ENCODE measurements around the gene CD36. TPM values are rescaled to one million over a fixed set of nuclear protein-coding genes. Genes with fewer than 3 reads are reported as not detected.

The CD36 gene
- total RNA-seq, 2 experiments from 2014 or later, result not detected

DNA sequence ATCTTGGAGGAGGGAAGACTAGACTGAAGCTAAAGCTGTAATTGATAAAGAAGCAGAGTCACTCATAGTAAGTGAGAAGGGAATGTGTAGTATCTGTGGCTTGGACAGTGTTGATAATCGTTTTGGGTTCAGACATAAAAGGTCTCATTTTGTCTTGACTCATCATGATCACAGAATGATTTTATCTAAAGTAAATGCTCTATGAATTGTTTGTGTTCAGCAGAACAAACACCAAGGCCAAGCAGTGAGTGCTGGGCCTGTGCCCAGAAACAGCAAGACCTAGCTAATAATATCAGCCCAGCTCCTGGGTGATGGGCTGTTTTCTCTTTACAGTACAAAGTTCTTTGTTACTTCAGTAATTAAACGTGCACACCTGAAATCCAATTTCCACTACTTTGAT lies 26.7 kb upstream of the CD36 start:
- Mint-ChIP-seq H3K36me3 (ENCODE audit: low read depth) (no peaks in the 10 kb centered on the region), H3K27ac (no peak overlapping the region), H3K27me3 (no peaks in the 10 kb centered on the region), H3K9me3 (peaks cover under 1% of the 10 kb centered on the region), H3K4me3 (no peak overlapping the region), H3K4me1 (no peaks in the 10 kb centered on the region)
- no peak for DNase-seq
- ChIA-PET CTCF (no interaction called here), POLR2A (no interaction called here)

GRCh38 chr7:80612880-80613279 lies 25.6 kb upstream of the CD36 start:
- Mint-ChIP-seq H3K9me3 (peaks cover 2% of the 10 kb centered on the region), H3K36me3 (ENCODE audit: low read depth) (no peaks in the 10 kb centered on the region), H3K4me3 (no peak overlapping the region), H3K27me3 (no peaks in the 10 kb centered on the region), H3K4me1 (no peaks in the 10 kb centered on the region), H3K27ac (no peak overlapping the region)
- no peak for DNase-seq
- CTCF ChIA-PET, result no interaction called here
- POLR2A ChIA-PET, result no interaction called here

GRCh38 chr7:80613519-80613918 lies 24.9 kb upstream of the CD36 start:
- Mint-ChIP-seq H3K4me1 (no peaks in the 10 kb centered on the region), H3K36me3 (ENCODE audit: low read depth) (no peaks in the 10 kb centered on the region), H3K27ac (no peak overlapping the region), H3K27me3 (no peaks in the 10 kb centered on the region), H3K9me3 (peaks cover 2% of the 10 kb centered on the region), H3K4me3 (no peak overlapping the region)
- ChIA-PET CTCF (no interaction called here), POLR2A (no interaction called here)
- no peak for DNase-seq

GRCh38 chr7:80614851-80615271 lies 23.6 kb upstream of the CD36 start:
- Mint-ChIP-seq H3K4me1 (no peaks in the 10 kb centered on the region), H3K27ac (no peak overlapping the region), H3K4me3 (no peak overlapping the region), H3K27me3 (no peaks in the 10 kb centered on the region), H3K36me3 (ENCODE audit: low read depth) (no peaks in the 10 kb centered on the region), H3K9me3 (peaks cover 2% of the 10 kb centered on the region)
- POLR2A ChIA-PET, result no interaction called here
- CTCF ChIA-PET, result no interaction called here
- DNase-seq, result no peak

- H3K27me3 Mint-ChIP-seq, result no peaks in the 10 kb centered on the region
- H3K36me3 Mint-ChIP-seq (ENCODE audit: low read depth), result no peaks in the 10 kb centered on the region
- ChIA-PET POLR2A (no interaction called here), CTCF (no interaction called here)
- no peak overlapping the region for H3K27ac Mint-ChIP-seq
- no peak overlapping the region for H3K4me3 Mint-ChIP-seq
- DNase-seq, result no peak
- no peaks in the 10 kb centered on the region for H3K4me1 Mint-ChIP-seq
- peaks cover 2% of the 10 kb centered on the region for H3K9me3 Mint-ChIP-seq
Observed at GRCh38 chr7:80618096-80618495, 20.3 kb upstream of the CD36 start.

GRCh38 chr7:80619741-80620140 lies 18.7 kb upstream of the CD36 start:
- DNase-seq, result no peak
- Mint-ChIP-seq H3K4me3 (no peak overlapping the region), H3K27me3 (no peaks in the 10 kb centered on the region), H3K4me1 (no peaks in the 10 kb centered on the region), H3K27ac (no peak overlapping the region), H3K9me3 (peaks cover 2% of the 10 kb centered on the region), H3K36me3 (ENCODE audit: low read depth) (no peaks in the 10 kb centered on the region)
- ChIA-PET POLR2A (no interaction called here), CTCF (no interaction called here)

DNA sequence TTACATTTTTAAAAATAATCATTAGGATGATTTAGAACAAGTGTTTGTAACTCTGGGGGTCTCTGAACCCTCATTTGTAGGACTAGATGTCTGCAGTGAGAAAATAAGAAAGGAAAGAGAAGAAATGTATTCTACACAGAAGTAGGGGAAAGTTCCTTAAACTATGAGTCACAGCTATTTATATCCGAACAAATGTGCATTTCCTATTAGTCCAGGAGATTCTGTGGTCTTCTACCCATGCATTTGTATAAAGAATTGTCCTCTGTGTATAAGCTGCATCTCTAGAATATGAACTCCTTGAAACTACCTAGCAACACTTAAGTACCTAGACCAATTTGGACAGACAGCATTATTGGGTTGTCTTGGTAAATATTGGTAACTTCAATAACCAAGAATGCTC lies 15.9 kb upstream of the CD36 start:
- Mint-ChIP-seq H3K9me3 (no peaks in the 10 kb centered on the region), H3K36me3 (ENCODE audit: low read depth) (no peaks in the 10 kb centered on the region)
- CTCF ChIA-PET, result no interaction called here

DNA sequence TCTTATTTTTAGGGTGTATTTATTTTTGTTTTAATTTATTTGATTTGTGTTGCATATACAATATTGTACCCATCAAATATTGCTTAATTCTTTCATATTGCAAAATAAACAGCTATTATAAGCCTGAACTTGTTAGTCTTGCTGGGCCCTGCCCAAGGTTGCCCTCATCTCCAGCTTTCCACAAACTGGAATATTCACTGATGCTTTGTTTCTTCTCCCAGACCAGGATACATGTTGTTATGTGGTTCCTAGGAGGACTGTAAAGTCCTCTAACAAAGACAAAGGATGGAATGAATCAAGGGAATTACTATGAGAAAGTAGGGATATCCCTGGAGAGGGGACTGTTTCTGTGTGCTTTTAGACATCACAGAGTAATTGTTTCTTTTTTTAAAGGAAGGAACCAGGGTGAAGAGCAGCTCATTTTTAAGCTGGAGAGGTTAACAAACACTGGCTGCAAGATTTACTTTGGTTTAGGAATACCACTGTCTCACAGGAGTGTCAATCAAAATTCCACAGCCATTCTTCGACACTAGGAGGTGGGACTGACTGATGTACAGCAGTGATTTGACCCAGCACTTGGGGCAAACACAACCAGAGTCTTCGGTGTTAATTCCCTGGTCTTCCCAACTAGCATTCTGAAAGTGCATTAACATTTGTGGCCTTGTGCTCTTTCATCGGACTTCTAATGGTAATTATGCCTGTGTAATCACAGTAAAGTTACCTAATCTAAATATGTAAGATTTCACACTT lies 14.8 kb upstream of the CD36 start:
- POLR2A ChIA-PET, result no interaction called here
- no peaks in the 10 kb centered on the region for H3K36me3 Mint-ChIP-seq (ENCODE audit: low read depth)
- CTCF ChIA-PET, result no interaction called here
- no peaks in the 10 kb centered on the region for H3K27me3 Mint-ChIP-seq
- no peaks in the 10 kb centered on the region for H3K9me3 Mint-ChIP-seq
- no peaks in the 10 kb centered on the region for H3K4me1 Mint-ChIP-seq
- no peak for DNase-seq
- H3K4me3 Mint-ChIP-seq, result no peak overlapping the region
- H3K27ac Mint-ChIP-seq, result no peak overlapping the region

More for the DNA sequence above, 15.9 kb upstream of the CD36 start:
- no peak for DNase-seq
- no peaks in the 10 kb centered on the region for H3K4me1 Mint-ChIP-seq
- H3K27me3 Mint-ChIP-seq, result no peaks in the 10 kb centered on the region
- H3K4me3 Mint-ChIP-seq, result no peak overlapping the region
- POLR2A ChIA-PET, result no interaction called here
- H3K27ac Mint-ChIP-seq, result no peak overlapping the region

GRCh38 chr7:80624763-80625162 lies 13.7 kb upstream of the CD36 start:
- Mint-ChIP-seq H3K36me3 (ENCODE audit: low read depth) (no peaks in the 10 kb centered on the region), H3K4me3 (no peak overlapping the region), H3K9me3 (no peaks in the 10 kb centered on the region), H3K4me1 (no peaks in the 10 kb centered on the region), H3K27ac (no peak overlapping the region), H3K27me3 (no peaks in the 10 kb centered on the region)
- POLR2A ChIA-PET, result no interaction called here
- no peak for DNase-seq
- CTCF ChIA-PET, result no interaction called here

DNA sequence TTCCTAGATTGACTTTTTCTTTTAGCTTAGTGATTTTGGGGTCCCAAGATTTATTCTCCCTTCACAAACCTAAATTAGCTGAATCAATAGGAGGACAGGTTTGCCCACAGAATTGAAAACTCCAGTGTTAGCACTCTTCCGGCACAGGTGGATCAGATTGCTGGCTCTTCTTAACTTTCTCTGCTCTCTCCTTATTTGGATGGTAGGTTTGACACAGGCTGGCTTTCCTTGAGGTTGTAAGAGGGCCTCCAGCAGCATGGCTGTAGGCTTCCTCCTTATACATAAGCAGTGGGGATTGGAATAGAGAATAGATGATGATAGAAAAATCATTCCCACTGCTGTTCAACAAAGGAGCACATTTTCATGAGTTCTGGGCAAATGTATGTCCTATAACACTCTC lies 9.4 kb upstream of the CD36 start:
- Mint-ChIP-seq H3K27me3 (no peaks in the 10 kb centered on the region), H3K4me3 (no peak overlapping the region), H3K4me1 (no peaks in the 10 kb centered on the region), H3K9me3 (no peaks in the 10 kb centered on the region), H3K36me3 (ENCODE audit: low read depth) (no peaks in the 10 kb centered on the region), H3K27ac (no peak overlapping the region)
- no peak for DNase-seq
- POLR2A ChIA-PET, result no interaction called here
- CTCF ChIA-PET, result no interaction called here

- no peak overlapping the region for H3K27ac Mint-ChIP-seq
- no peak overlapping the region for H3K4me3 Mint-ChIP-seq
- H3K9me3 Mint-ChIP-seq, result no peaks in the 10 kb centered on the region
- ChIA-PET CTCF (no interaction called here), POLR2A (no interaction called here)
- no peak for DNase-seq
- H3K36me3 Mint-ChIP-seq (ENCODE audit: low read depth), result no peaks in the 10 kb centered on the region
- no peaks in the 10 kb centered on the region for H3K4me1 Mint-ChIP-seq
- H3K27me3 Mint-ChIP-seq, result no peaks in the 10 kb centered on the region
Observed at GRCh38 chr7:80630608-80631405, 7.6 kb upstream of the CD36 start.

DNA sequence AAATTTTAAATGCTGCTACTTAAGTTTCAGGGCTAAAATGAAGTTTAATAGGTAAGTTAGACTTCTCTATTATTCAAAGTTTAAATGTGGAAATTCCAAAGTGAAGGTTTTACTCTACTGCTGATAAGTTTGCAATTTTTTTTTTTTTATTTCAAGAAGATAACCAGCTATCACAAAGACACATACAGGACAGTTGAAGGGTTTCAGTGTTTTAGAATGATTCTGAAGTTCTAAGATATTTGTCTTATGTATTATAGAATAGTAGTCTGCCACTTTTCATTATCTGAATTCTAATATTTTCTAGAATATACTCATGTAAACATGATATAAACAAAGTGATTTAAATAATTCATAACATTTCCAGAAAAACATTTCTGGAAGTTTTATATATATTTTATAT lies 7.0 kb upstream of the CD36 start:
- ChIA-PET CTCF (no interaction called here), POLR2A (no interaction called here)
- Mint-ChIP-seq H3K4me1 (no peaks in the 10 kb centered on the region), H3K4me3 (no peak overlapping the region), H3K36me3 (ENCODE audit: low read depth) (no peaks in the 10 kb centered on the region), H3K9me3 (no peaks in the 10 kb centered on the region), H3K27me3 (no peaks in the 10 kb centered on the region), H3K27ac (no peak overlapping the region)
- no peak for DNase-seq

DNA sequence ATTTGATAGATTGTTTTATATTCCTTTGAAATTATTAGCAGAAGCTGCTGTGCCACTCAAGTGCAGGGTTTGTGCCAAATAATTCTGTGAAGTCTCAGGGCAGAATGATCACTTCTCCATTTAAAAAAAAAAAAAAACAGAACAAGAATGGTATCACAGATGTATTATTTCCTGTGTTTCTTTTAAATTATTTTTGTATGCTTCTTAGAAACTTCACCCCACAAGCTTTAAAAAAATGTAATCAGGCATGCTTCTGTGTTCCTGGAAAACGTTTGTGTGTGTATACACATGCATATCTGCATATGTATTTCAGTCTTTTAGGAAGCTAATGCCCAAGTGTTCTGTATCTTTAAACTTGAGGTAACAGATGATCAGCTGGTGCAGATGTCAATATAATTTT lies 6.3 kb upstream of the CD36 start:
- no peak overlapping the region for H3K27ac Mint-ChIP-seq
- H3K36me3 Mint-ChIP-seq (ENCODE audit: low read depth), result no peaks in the 10 kb centered on the region
- no peaks in the 10 kb centered on the region for H3K4me1 Mint-ChIP-seq
- no peaks in the 10 kb centered on the region for H3K9me3 Mint-ChIP-seq
- CTCF ChIA-PET, result no interaction called here
- DNase-seq, result no peak
- no peaks in the 10 kb centered on the region for H3K27me3 Mint-ChIP-seq
- H3K4me3 Mint-ChIP-seq, result no peak overlapping the region
- POLR2A ChIA-PET, result no interaction called here

DNA sequence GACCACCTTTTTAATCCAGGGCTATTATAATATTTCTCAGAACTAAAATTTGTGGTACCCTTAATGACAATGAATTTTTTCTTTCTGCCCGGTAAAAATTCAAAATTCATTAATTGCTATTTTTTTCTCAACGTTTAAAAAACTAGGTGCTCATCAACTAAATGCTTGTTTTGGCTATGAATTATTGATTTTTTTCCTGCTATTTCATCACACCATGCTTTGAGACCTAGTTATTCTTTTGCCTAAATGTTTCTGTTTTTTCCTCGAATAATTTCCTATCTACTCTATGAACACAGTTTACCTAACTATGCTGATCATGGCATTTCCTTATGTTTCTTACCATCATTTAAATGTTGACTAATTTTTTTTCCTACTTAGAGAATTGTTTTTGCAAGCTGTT lies 5.6 kb upstream of the CD36 start:
- no peak for DNase-seq
- Mint-ChIP-seq H3K4me1 (no peaks in the 10 kb centered on the region), H3K27me3 (no peaks in the 10 kb centered on the region), H3K36me3 (ENCODE audit: low read depth) (no peaks in the 10 kb centered on the region), H3K27ac (no peak overlapping the region), H3K9me3 (no peaks in the 10 kb centered on the region), H3K4me3 (no peak overlapping the region)
- CTCF ChIA-PET, result no interaction called here
- POLR2A ChIA-PET, result no interaction called here

Measured in activated CD4-positive, alpha-beta memory T cell treated with anti-CD3 and anti-CD28 coated beads, Interleukin-2, amount 10 ng/mL, durations not matched to agents 7 days and 5 days (primary cell).